ENCODE measurements around the gene SEC11A.
"Not testable (repeated sequence)": the region's sequence is repeated elsewhere in the genome, so short reads cannot be mapped to it uniquely, and the experiment has no call there.

Gene SEC11A

DNA sequence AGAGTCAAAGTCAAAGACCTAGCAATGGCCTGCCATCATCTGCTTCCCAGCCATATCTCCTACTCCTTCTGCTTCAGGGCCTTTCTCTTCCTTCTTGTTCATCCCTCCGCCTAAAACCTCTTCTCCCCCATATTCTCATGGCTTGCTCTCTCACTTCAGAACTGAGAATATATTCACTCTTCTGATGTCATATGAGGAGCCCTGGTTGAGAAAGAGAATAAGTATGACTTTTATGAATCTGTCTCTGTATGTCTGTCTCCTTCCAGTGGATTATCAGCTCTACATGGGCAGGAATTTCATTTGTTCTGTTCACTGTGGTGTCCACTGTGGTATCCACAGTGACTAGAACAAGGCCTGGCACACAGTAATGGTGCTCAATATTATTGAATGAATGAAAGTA, 44.3 kb upstream of the SEC11A start:
- in situ Hi-C loops (cut with HindIII; ENCODE audit: low sequenced_read_pairs) = no loop called here
- TF ChIP-seq, protein P1, sequence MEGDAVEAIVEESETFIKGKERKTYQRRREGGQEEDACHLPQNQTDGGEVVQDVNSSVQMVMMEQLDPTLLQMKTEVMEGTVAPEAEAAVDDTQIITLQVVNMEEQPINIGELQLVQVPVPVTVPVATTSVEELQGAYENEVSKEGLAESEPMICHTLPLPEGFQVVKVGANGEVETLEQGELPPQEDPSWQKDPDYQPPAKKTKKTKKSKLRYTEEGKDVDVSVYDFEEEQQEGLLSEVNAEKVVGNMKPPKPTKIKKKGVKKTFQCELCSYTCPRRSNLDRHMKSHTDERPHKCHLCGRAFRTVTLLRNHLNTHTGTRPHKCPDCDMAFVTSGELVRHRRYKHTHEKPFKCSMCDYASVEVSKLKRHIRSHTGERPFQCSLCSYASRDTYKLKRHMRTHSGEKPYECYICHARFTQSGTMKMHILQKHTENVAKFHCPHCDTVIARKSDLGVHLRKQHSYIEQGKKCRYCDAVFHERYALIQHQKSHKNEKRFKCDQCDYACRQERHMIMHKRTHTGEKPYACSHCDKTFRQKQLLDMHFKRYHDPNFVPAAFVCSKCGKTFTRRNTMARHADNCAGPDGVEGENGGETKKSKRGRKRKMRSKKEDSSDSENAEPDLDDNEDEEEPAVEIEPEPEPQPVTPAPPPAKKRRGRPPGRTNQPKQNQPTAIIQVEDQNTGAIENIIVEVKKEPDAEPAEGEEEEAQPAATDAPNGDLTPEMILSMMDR (IDR thresholded peaks at IDR 0.05; ENCODE audit: low read depth, low read length, missing control alignments) = no peak
- DNase-seq (ENCODE audit: low read depth) = no peak
- H3K4me3 ChIP-seq (ENCODE audit: low read depth, low read length) = no peak overlapping the region

DNA sequence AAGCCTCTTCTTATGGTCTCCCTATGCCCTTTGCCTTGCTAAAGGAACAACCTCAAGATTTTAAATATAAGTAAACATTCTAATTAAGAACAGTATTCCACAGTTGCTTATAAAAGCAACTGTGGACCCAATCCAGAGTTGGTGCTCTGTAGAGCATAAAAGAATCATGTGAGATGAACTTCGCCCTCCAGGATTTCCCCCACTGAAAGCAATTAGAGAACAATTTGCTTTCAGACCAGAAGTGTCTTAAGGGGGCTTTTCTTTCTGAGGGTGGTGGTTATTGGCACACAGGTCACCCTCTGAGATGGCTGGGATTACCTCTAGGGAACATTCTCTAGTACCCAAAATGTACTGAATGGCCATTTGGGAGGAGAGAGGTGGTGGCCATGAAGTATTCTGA, 43.1 kb upstream of the SEC11A start:
- TF ChIP-seq, protein P1 (IDR thresholded peaks at IDR 0.05; ENCODE audit: low read depth, low read length, missing control alignments) = no peak
- H3K4me3 ChIP-seq (ENCODE audit: low read depth, low read length) = no peak overlapping the region
- in situ Hi-C loops (cut with HindIII; ENCODE audit: low sequenced_read_pairs) = no loop called here
- no peak for DNase-seq (ENCODE audit: low read depth)

DNA sequence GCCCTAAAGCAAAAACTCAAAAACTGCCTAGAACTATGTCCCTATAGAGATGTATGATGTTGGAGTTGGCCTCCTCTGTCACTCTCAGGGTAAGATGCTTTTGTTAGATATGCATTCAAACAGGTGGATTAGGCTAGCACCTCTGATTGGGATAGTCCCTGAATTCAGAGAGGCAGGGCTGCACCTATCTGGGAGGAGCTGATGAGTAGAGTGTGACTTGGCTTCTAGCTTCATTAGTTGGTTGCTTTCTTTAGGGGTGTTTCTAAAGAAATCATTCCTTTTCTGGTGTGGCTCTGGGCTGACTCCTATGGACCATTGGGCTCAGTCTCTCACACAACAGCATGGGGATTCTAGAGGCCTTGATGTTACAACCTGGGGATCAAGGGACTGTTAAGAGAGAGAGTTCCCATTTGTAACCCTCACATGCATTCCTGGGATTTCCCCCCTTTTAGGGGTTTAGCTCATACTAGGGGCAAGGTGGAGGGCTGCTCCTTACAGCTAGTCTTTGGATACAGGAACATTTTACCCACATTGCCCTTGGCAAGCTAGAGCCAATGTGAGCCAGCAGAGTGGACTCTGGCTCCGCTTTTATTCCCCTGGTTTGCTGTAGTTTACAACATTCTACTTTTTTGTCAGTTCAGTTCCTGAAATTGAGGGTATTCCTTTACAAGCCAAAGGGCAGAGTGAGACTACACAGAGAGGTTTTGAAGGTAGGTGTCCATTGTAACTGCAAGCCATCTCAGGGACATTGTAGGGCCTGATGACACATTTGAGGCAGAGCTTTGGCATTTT, 40.0 kb upstream of the SEC11A start:
- TF ChIP-seq, protein P1 (IDR thresholded peaks at IDR 0.05; ENCODE audit: low read depth, low read length, missing control alignments) = no peak
- DNase-seq (ENCODE audit: low read depth) = no peak
- H3K4me3 ChIP-seq (ENCODE audit: low read depth, low read length) = no peak overlapping the region
- in situ Hi-C loops (cut with HindIII; ENCODE audit: low sequenced_read_pairs) = no loop called here

DNA sequence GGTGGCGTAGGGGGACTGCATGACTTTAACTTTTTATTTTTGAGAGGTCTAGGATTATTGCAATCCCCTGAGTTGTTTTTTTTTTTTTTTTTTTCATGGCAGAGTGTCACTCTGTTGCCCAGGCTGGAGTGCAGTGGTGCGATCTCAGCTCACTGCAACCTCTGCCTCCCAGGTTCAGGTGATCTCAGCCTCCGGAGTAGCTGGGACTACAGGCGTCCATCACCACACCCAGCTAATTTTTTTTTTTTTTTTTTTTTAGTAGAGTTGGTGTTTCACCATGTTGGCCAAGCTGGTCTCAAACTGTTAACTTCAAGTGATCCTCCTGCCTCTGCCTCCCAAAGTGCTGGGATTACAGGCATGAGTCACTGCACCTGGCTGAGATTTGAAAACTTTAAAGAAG, 39.0 kb upstream of the SEC11A start:
- H3K4me3 ChIP-seq (ENCODE audit: low read depth, low read length); in situ Hi-C loops (cut with HindIII; ENCODE audit: low sequenced_read_pairs); DNase-seq (ENCODE audit: low read depth): not testable (repeated sequence)

DNA sequence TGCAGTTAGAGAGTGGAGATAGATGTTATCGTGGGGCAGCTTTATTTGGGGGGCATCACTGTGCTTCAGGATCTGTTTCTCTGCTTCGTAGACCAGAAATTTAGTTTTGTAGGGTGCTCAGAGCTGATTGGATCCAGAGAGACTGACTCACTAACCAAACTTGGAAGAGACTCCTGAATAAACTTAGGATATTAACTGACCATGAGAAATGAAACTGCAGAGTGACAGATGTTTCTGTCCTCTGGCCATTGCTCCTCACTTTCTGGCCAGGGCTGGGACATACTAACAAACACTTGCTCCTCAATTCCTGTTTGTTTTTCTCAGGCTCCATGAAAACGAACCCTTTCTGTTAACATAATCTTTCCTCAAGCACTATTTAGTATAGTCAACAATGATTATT, 36.8 kb upstream of the SEC11A start:
- TF ChIP-seq, protein P1 (IDR thresholded peaks at IDR 0.05; ENCODE audit: low read depth, low read length, missing control alignments) = no peak
- no peak overlapping the region for H3K4me3 ChIP-seq (ENCODE audit: low read depth, low read length)
- in situ Hi-C loops (cut with HindIII; ENCODE audit: low sequenced_read_pairs) = no loop called here
- DNase-seq (ENCODE audit: low read depth) = no peak

DNA sequence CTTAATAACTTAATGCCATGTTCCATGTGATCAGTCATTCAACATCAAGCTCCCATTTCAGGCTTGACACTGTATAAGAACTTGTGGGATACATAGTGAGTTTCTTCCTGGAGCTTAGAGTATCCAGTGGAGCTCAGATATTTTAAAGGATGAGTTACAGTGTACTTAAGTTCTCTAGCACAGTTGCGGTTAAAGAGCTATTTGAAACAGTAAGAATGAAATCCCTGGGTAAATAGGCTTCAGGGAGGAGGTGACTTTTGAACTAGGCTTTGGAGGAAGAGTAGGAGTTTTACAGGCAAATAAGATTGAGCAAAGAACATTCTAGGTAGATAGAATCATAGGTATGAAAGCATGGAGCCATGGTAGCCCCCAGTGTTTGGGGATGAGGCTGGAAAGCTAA, 36.3 kb upstream of the SEC11A start:
- H3K4me3 ChIP-seq (ENCODE audit: low read depth, low read length) = no peak overlapping the region
- no peak for DNase-seq (ENCODE audit: low read depth)
- TF ChIP-seq, protein P1 (IDR thresholded peaks at IDR 0.05; ENCODE audit: low read depth, low read length, missing control alignments) = no peak
- in situ Hi-C loops (cut with HindIII; ENCODE audit: low sequenced_read_pairs) = no loop called here

DNA sequence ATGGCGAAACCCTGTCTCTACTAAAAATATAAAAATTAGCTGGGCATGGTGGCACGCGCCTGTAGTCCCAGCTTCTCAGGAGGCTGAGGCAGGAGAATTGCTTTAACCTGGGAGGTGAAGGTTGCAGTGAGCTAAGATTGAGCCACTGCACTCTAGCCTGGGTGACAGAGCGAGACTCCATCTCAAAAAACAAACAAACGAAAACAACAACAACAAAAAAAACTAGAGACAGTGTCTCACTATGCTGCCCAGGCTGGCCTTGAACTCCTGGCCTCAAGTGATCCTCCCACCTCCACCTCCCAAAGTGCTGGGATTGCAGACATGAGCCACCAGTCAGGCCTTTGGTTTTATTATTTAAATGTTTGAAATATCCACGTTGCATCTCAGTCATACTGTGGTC, 35.8 kb upstream of the SEC11A start:
- in situ Hi-C loops (cut with HindIII; ENCODE audit: low sequenced_read_pairs); DNase-seq (ENCODE audit: low read depth): not testable (repeated sequence)

More for the DNA sequence above, 35.8 kb upstream of the SEC11A start:
- not testable (repeated sequence) for H3K4me3 ChIP-seq (ENCODE audit: low read depth, low read length)
